Body of pancreas (tissue), 4 donors: ENCODE data around the gene CNGB1.

Experiments
- POLR2A ChIP-seq, 3 donors: fragments of 450-650 bp; IDR thresholded peaks; one replicate each; pipeline ENCODE4 v1.6.1; 2016; ENCODE audit warnings: antibody characterized with exemption in 3 of 3, mild to moderate bottlenecking in 2 of 3
- TF ChIP-seq, protein P1 (sequence below), 7 experiments: fragments of 450-650 bp in 4 of 7; fragments of 200-600 bp in 3 of 7; sonication (generic) in 3 of 7; IDR thresholded peaks; one replicate each; pipeline ENCODE4 v1.5.1; 2016 to 2019; ENCODE audit warnings: antibody characterized with exemption in 7 of 7

DNA sequence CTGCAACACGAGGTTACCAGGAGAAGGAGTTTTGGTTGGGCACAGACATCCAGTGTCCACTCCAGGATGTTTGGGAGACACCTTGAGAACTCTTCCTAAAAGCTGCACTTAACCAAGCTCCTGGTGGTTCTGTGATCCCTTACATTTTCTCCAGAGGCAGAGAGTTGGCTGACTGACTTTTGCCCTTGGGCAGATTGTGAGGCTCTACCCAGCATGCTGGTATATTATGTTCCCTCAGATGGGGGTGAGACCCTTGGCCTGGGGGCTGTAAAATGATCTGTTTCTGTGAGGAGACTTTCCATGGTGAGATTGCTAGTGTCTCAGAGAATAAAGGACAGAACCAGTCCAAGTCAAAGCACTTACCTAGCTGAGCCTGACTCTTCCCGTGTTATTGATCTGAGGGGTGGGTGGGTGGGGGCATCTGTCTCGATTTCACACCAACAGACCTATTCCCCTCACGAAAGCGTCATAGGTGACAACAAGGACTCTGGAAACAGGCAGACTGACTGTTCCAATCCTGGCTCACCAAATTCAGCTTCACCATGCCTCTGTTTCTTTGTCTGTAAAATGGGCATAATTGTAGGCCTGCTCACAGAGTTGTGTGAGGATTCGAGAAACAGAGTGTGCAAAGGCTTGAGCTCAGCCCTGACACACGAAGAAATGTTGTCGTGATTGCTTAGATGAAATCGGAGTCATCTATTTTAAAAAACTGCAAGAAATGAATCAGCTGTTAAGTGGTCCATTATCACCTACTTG, 42.5 kb upstream of the CNGB1 start:
- TF ChIP-seq, protein P1, sequence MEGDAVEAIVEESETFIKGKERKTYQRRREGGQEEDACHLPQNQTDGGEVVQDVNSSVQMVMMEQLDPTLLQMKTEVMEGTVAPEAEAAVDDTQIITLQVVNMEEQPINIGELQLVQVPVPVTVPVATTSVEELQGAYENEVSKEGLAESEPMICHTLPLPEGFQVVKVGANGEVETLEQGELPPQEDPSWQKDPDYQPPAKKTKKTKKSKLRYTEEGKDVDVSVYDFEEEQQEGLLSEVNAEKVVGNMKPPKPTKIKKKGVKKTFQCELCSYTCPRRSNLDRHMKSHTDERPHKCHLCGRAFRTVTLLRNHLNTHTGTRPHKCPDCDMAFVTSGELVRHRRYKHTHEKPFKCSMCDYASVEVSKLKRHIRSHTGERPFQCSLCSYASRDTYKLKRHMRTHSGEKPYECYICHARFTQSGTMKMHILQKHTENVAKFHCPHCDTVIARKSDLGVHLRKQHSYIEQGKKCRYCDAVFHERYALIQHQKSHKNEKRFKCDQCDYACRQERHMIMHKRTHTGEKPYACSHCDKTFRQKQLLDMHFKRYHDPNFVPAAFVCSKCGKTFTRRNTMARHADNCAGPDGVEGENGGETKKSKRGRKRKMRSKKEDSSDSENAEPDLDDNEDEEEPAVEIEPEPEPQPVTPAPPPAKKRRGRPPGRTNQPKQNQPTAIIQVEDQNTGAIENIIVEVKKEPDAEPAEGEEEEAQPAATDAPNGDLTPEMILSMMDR (IDR thresholded peaks at IDR 0.05) = no peak
- TF ChIP-seq POLR2A (IDR thresholded peaks at IDR 0.05) = no peak
